CD4-positive, alpha-beta T cell treated with Interferon gamma for 1 hour (primary cell): ENCODE data around the gene TRIM23.
A peak's percentile ranks its signal among the peaks of the same experiment; 100 is the strongest.
"Not testable (repeated sequence)": the region's sequence is repeated elsewhere in the genome, so short reads cannot be mapped to it uniquely, and the experiment has no call there.

Source experiments
- DNase-seq: peaks from one replicate; pipeline ENCODE4 v3.0.0-alpha.2; 2020

The TRIM23 gene

GRCh38 chr5:65624025-65624570 lies at the start of gene TRIM23:
TRIM23 (minus strand) TSS chr5:65624333; CDS start chr5:65624274, 59 bp downstream.
- DNase-seq: peak; percentile 92

- no peak for DNase-seq
These were observed 48.7 kb upstream of the TRIM23 start for GRCh38 chr5:65672796-65673195.

DNA sequence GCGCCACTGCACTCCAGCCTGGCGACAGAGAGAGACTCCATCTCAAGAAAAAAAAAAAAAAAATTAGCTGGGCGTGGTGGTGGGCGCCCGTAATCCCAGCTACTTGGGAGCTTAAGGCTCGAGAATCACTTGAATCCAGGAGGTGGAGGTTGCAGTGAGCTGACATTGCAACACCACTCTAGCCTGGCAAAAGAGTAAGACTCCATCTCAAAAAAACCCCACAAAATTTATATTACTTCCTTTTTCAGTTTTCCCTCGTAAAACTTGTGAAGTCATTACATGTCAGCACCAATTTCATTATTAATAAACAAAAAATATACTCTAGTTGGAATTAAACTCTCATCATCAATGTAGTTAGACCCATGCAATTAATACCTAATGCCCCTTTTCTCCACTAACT lies 44.6 kb upstream of the TRIM23 start:
- DNase-seq: no peak

DNA sequence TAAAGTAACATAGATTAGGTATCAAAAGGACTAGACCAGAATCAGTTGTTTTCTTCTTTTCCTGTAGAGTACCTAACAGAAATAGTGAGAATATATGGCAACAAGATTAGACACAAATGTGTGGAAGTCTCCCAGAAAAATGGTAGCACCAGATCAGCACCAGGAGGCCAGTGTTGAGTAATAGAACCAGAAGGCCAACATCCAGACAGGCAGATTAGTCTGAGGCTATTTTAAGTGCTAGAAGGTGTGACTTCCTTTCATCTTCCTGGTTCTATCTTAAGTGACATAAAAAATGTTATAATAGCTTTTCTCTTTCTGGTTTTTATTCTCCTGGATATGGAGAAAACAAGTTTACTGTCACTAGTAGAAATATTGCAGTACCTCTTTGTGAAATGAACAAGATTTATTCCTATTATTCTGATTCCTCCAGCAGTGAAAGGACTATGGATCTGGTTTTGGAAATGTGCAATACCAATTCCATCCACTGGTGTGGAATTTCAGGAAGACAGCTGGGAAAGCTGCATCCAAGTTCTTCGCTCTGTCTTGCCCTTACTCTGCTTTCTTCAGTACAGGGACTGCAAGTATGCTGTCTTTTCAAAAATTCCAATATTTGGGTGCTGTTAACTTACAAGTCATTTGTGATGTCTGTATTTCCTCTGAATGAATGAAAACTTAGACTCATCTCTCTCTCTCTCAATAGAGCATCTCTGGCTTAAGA lies 39.8 kb upstream of the TRIM23 start:
- DNase-seq: no peak

- no peak for DNase-seq
These were observed 30.6 kb upstream of the TRIM23 start for GRCh38 chr5:65654713-65655112.

DNA sequence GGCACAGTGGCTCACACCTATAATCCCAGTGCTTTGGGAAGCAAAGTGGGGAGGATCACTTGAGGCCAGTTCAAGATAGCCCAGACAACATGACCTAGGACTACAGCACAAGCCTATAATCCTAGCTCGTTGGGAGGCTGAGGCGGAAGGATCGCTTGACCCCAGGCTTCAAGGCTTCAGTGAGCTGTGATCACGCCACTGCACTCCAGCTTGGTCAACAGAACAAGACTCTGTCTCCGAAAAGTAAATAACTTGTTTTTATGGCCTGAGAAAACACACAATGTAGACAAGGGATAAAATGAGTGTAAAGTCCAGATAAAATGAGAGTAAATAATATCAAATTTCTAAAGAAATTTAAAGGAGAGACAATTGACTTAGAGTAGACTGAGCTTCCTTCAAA lies 27.0 kb upstream of the TRIM23 start:
- DNase-seq: no peak

- DNase-seq: no peak
These were observed 23.8 kb upstream of the TRIM23 start for GRCh38 chr5:65647941-65648340.

GRCh38 chr5:65646938-65647337 lies 22.8 kb upstream of the TRIM23 start:
- DNase-seq: no peak

DNA sequence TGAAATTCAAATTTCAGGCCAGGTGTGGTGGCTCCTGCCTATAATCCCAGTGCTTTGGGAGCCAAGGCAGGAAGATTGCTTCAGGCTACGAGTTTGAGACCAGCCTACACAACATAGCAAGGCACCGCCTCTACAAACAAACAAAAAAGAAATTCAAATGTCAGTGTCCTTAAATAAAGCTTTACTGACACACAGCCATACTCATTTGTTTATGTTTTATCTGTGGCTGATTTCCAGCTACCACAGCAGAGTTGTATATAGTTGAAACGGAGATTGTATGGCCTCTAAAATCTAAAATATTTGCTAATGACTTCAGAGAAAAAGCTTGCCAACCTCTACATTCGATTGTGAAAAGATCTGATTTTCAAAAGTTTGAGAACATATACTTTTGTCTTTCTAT lies 16.1 kb upstream of the TRIM23 start:
- DNase-seq: no peak

- DNase-seq: no peak
These were observed 6.8 kb upstream of the TRIM23 start for GRCh38 chr5:65630981-65631380.

GRCh38 chr5:65625743-65626142 lies 1.6 kb upstream of the TRIM23 start:
- no peak for DNase-seq

DNA sequence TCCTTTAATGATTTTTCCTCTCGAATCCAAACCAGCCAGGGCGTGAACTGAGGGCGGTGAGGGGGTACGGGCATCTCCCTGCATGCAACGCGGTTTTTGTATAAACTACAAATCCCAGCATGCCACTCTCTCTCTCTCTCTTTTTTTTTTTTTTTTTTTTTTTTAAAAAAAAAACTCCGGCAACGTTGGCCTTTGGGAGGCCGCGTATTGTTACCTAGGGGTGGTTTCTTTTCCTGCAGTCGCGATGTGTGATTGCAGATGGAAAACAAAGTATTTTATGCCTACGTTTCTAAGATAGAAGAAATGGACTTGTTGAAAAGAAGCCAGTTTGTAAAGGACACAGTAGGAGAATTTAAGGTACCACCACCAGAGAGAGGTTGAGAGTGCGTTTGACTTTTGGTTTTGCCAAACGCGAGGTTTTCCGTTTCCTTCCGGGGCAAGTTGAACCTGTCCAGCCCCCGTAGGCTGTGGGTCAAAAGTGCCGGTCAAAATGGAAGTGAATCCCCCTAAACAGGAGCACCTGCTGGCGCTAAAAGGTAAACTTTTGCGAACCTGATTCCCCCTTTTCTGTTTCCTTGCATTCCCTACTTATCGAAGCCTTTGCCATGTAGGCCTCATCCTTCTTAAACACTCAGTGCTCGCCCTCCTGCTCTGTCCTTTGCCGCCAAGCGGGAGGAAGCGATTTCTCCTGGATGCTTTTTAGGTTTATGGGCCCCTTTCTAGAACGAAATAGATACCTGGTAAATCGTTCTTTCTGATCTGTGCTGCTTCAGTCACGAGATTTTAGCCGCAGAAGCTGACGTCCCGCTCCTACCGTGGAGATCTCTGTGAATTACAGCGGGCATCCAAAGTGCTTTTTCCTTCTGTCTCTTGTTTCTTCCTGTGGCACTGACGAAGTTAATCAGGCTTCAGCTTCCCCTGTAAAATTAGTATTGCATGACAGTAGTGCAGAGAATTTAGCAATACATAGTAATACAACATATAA lies 730 bp upstream of the TRIM23 start, which contains the start of the genes SHLD3 and TRAPPC13:
SHLD3 (plus strand) TSS at position 457 of the 985 bp plus-strand sequence. CDS start 4,561 bp downstream, outside the sequence.
TRAPPC13 (plus strand) TSS at position 457 of the 985 bp plus-strand sequence; CDS start at position 491, 34 bp downstream.
- DNase-seq: peak; percentile 87

DNA sequence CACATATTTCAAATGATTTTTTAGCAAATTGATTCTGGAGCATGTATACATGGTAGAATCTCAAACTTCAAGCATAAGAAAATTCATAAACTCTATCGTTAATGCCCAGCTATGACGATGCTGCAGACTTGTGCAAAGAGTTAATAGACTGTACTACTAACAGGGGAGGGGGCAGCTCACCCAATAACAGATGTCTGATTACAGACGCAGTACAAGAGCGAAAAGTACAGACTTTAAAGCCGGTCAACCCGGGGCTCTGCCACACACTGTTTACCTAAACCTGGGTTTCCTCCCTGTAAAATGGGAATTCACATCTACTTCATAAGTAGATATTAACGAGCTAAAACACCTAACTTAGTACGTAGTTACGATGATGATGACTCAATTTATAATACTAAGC lies 651 bp downstream of the TRIM23 start:
- no peak for DNase-seq

GRCh38 chr5:65621961-65622360 lies 2.2 kb downstream of the TRIM23 start:
- not testable (repeated sequence) for DNase-seq

- no peak for DNase-seq
These were observed 4.1 kb downstream of the TRIM23 start for GRCh38 chr5:65620021-65620420.

- no peak for DNase-seq
These were observed 11.7 kb downstream of the TRIM23 start for GRCh38 chr5:65612298-65612907.

- no peak for DNase-seq
These were observed 12.6 kb downstream of the TRIM23 start for GRCh38 chr5:65611524-65611923.

GRCh38 chr5:65601761-65602160 lies 22.4 kb downstream of the TRIM23 start:
- not testable (repeated sequence) for DNase-seq

- DNase-seq: no peak
These were observed 35.4 kb downstream of the TRIM23 start for GRCh38 chr5:65588694-65589093.

DNA sequence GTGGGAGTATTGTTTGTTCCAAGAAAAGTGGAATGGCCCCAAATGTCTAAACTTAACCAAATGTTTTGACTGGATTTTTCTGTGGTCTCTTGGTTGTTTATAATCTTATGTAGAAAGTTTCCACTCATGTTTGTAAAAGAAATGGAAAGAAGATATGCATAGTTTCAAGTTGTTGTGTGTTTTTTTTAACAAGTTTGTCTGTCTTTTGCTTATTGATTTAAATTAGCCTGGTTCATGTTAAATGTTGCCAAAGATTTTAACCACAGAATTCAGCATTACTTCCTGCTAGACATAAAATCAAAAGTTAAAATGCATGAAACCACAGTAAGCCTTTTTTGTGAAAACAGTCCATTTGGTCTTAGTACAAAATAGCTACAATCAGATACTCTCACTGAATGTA lies 47.0 kb downstream of the TRIM23 start:
- DNase-seq: no peak

GRCh38 chr5:65570598-65571226 lies 53.4 kb downstream of the TRIM23 start:
- no peak for DNase-seq

DNA sequence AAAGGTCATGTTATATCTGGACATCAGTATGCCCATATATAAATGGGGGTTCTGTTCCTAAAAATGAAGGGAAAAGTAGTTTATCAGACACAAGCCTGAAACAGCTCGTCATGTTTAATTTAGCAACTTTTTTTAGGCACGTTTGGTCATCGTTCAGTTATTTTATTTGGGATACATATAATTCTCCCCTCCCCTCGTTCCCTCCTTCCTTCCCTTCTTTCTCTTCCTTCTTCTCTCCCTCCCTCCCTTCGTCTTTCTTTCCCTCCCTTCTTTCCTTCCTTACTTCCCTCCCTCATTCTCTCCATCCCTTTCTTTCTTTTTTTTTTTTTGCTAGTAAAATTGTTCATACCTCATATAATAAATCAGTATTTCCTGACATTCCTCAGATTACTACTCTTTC lies 57.6 kb downstream of the TRIM23 start:
- no peak for DNase-seq
